ENCODE measurements around the gene DLK2. TPM values are rescaled to one million over a fixed set of nuclear protein-coding genes. Genes with fewer than 3 reads are reported as not detected.

Gene DLK2
- total and polyA plus RNA-seq, 2 of the 13 experiments (the other 11 are each of a cell fraction or from before 2014, with no cell fraction given): 1.2 to 3.8 TPM

- TF ChIP-seq BHLHE40 (IDR thresholded peaks at IDR 0.05; ENCODE audit: low read length) (no peak), RNF2 (conservative IDR thresholded peaks at IDR 0.05; ENCODE audit: low read depth) (no peak), HOXA7 (CRISPR knock-in tag; IDR thresholded peaks at IDR 0.05) (no peak), FOXJ3 (CRISPR knock-in tag; IDR thresholded peaks at IDR 0.05; ENCODE audit: borderline replicate concordance) (no peak), SMAD3 (CRISPR knock-in tag; IDR thresholded peaks at IDR 0.05) (no peak), STAG1 (CRISPR knock-in tag; IDR thresholded peaks at IDR 0.05) (no peak), SNAPC4 (CRISPR knock-in tag; IDR thresholded peaks at IDR 0.05) (peak; percentile 41; the same call in 1 of the 2 replicates), SIN3A (IDR thresholded peaks at IDR 0.05; ENCODE audit: borderline replicate concordance, low read depth, low read length) (peak; percentile 53; the same call in 1 of the 2 replicates), HOXA3 (CRISPR knock-in tag; IDR thresholded peaks at IDR 0.05) (0 out of 2 replicates have a peak, but pooled peaks have one; percentile 10)
- TF ChIP-seq, protein P1, sequence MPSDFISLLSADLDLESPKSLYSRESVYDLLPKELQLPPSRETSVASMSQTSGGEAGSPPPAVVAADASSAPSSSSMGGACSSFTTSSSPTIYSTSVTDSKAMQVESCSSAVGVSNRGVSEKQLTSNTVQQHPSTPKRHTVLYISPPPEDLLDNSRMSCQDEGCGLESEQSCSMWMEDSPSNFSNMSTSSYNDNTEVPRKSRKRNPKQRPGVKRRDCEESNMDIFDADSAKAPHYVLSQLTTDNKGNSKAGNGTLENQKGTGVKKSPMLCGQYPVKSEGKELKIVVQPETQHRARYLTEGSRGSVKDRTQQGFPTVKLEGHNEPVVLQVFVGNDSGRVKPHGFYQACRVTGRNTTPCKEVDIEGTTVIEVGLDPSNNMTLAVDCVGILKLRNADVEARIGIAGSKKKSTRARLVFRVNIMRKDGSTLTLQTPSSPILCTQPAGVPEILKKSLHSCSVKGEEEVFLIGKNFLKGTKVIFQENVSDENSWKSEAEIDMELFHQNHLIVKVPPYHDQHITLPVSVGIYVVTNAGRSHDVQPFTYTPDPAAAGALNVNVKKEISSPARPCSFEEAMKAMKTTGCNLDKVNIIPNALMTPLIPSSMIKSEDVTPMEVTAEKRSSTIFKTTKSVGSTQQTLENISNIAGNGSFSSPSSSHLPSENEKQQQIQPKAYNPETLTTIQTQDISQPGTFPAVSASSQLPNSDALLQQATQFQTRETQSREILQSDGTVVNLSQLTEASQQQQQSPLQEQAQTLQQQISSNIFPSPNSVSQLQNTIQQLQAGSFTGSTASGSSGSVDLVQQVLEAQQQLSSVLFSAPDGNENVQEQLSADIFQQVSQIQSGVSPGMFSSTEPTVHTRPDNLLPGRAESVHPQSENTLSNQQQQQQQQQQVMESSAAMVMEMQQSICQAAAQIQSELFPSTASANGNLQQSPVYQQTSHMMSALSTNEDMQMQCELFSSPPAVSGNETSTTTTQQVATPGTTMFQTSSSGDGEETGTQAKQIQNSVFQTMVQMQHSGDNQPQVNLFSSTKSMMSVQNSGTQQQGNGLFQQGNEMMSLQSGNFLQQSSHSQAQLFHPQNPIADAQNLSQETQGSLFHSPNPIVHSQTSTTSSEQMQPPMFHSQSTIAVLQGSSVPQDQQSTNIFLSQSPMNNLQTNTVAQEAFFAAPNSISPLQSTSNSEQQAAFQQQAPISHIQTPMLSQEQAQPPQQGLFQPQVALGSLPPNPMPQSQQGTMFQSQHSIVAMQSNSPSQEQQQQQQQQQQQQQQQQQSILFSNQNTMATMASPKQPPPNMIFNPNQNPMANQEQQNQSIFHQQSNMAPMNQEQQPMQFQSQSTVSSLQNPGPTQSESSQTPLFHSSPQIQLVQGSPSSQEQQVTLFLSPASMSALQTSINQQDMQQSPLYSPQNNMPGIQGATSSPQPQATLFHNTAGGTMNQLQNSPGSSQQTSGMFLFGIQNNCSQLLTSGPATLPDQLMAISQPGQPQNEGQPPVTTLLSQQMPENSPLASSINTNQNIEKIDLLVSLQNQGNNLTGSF (CRISPR knock-in tag; IDR thresholded peaks at IDR 0.05): no peak
- TF ChIP-seq, protein P2, sequence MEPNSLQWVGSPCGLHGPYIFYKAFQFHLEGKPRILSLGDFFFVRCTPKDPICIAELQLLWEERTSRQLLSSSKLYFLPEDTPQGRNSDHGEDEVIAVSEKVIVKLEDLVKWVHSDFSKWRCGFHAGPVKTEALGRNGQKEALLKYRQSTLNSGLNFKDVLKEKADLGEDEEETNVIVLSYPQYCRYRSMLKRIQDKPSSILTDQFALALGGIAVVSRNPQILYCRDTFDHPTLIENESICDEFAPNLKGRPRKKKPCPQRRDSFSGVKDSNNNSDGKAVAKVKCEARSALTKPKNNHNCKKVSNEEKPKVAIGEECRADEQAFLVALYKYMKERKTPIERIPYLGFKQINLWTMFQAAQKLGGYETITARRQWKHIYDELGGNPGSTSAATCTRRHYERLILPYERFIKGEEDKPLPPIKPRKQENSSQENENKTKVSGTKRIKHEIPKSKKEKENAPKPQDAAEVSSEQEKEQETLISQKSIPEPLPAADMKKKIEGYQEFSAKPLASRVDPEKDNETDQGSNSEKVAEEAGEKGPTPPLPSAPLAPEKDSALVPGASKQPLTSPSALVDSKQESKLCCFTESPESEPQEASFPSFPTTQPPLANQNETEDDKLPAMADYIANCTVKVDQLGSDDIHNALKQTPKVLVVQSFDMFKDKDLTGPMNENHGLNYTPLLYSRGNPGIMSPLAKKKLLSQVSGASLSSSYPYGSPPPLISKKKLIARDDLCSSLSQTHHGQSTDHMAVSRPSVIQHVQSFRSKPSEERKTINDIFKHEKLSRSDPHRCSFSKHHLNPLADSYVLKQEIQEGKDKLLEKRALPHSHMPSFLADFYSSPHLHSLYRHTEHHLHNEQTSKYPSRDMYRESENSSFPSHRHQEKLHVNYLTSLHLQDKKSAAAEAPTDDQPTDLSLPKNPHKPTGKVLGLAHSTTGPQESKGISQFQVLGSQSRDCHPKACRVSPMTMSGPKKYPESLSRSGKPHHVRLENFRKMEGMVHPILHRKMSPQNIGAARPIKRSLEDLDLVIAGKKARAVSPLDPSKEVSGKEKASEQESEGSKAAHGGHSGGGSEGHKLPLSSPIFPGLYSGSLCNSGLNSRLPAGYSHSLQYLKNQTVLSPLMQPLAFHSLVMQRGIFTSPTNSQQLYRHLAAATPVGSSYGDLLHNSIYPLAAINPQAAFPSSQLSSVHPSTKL (CRISPR knock-in tag; IDR thresholded peaks at IDR 0.05): peak; percentile 40; the same call in 1 of the 2 replicates
- TF ChIP-seq, protein P3, sequence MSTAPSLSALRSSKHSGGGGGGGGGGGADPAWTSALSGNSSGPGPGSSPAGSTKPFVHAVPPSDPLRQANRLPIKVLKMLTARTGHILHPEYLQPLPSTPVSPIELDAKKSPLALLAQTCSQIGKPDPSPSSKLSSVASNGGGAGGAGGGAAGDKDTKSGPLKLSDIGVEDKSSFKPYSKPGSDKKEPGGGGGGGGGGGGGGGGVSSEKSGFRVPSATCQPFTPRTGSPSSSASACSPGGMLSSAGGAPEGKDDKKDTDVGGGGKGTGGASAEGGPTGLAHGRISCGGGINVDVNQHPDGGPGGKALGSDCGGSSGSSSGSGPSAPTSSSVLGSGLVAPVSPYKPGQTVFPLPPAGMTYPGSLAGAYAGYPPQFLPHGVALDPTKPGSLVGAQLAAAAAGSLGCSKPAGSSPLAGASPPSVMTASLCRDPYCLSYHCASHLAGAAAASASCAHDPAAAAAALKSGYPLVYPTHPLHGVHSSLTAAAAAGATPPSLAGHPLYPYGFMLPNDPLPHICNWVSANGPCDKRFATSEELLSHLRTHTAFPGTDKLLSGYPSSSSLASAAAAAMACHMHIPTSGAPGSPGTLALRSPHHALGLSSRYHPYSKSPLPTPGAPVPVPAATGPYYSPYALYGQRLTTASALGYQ (CRISPR knock-in tag; IDR thresholded peaks at IDR 0.05): no peak
Observed at GRCh38 chr6:43454696-43455530, 435 bp downstream of the DLK2 start (continued).
